Kidney (tissue), 14 donors: ENCODE data around the gene ARL6IP1. TPM values are rescaled to one million over a fixed set of nuclear protein-coding genes. Genes with fewer than 3 reads are reported as not detected.

Experiments
- DNase-seq, 5 donors: peaks; one replicate each; pipeline ENCODE4 v3.0.0-alpha.2; 2013 to 2020
- FAIRE-seq: peaks from 2 replicates; lab custom pipeline; 2012; peaks lifted over from hg19 to GRCh38; lab: Jason Lieb, UNC
- H3K27ac ChIP-seq, 2 donors: one replicate each; pipeline ENCODE4 v1.7.0; 2013; ENCODE audit warnings: low read depth in 2 of 2, low read length in 2 of 2, inconsistent platforms in 1 of 2
- H3K27me3 ChIP-seq: one replicate; pipeline ENCODE4 v1.7.1; 2013; ENCODE audit warnings: low read length, inconsistent platforms; ENCODE audit not compliant: control insufficient read depth, insufficient read depth
- H3K36me3 ChIP-seq, 3 donors: one replicate each; pipeline versions ENCODE4 v1.7.0 to v1.7.1; 2013; ENCODE audit warnings: low read length in 3 of 3, control low read depth in 1 of 3, inconsistent platforms in 1 of 3; ENCODE audit not compliant: insufficient read depth in 3 of 3, control insufficient read depth in 2 of 3
- H3K4me1 ChIP-seq, 3 donors: one replicate each; pipeline versions ENCODE4 v1.7.0 to v1.7.1; 2013; ENCODE audit warnings: low read length in 3 of 3, inconsistent platforms in 1 of 3, low read depth in 1 of 3; ENCODE audit not compliant: control insufficient read depth in 2 of 3, insufficient read depth in 2 of 3
- H3K4me3 ChIP-seq, 3 donors: one replicate each; pipeline versions ENCODE4 v1.7.0 to v1.8.1; 2013; ENCODE audit warnings: low read length in 3 of 3, control low read depth in 1 of 3, inconsistent platforms in 1 of 3
- H3K9ac ChIP-seq, 3 donors: one replicate each; pipeline versions ENCODE4 v1.7.0 to v1.7.1; 2013; ENCODE audit warnings: low read length in 3 of 3, control low read depth in 1 of 3, inconsistent platforms in 1 of 3
- H3K9me3 ChIP-seq, 3 donors: one replicate each; pipeline versions ENCODE4 v1.7.0 to v1.7.1; 2013; ENCODE audit warnings: low read length in 3 of 3, control low read depth in 1 of 3, inconsistent platforms in 1 of 3; ENCODE audit not compliant: control insufficient read depth in 2 of 3, insufficient read depth in 1 of 3
- CTCF ChIP-seq: IDR thresholded peaks from 3 replicates; pipeline ENCODE4 v1.5.1; 2012; ENCODE audit warnings: mild to moderate bottlenecking, moderate library complexity, borderline replicate concordance; ENCODE audit not compliant: insufficient read depth; ENCODE audit errors: extremely low read depth
- intact Hi-C: fragments of 100-400 bp; cut with DNase I; formaldehyde crosslinking; loops from one replicate; pipeline ENCODE4 v1.11.1; 2022
- polyA plus RNA-seq: library from polyadenylated mRNA; stranded (reverse); fragments of 350-450 nt; fragmentation: Illumina TruSeq; extraction: RNeasy Lipid Tissue Mini Kit (QIAGEN cat#74804); gene quantifications from one replicate; pipeline ENCODE4 v1.2.3, GENCODE V29; 2014; ENCODE audit warnings: low read depth, low replicate concordance; ENCODE audit not compliant: insufficient read depth
- total RNA-seq: library from RNA; stranded (reverse); fragmentation: NEBNext Ultra II Directional; extraction: Animal tissue kit (Norgen Biotek cat#: 25700); gene quantifications from one replicate; pipeline ENCODE4 v1.2.1, GENCODE V29; 2021
- donor health status: control.
- donor health status: control.
- donor health status: control.
- donor health status: control.
- donor health status: control.
- donor health status: DM: yes; HTN: yes; CAD: no.
- donor health status: Normal renal cell carcinoma (clear cell type).

The ARL6IP1 gene
- total and polyA plus RNA-seq, 2 donors from 2014 or later: 99.5 to 107 TPM

DNA sequence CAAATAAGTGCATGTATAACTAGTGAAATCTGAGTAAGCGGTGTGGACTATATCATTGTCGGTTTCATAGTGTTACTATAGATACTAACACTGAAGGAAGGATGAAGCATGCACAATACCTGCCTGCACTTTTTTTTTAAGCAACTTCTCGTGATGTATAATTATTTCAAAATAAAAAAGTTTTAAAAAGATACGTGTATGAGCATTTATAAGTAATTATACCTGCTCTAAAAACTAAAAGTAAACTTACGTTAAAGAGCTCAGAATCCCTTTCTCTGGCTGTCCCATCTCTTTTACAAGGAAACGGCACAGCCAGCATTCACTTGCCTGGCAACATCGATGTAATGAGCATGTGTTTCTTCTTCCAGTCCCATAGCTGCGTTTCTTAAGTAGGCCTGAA lies 31.3 kb upstream of the ARL6IP1 start:
- peaks cover 0 to 2% (median 0%) of the 10 kb centered on the region in 3 donors for H3K4me1 ChIP-seq
- no peak overlapping the region for H3K4me3 ChIP-seq
- H3K36me3 ChIP-seq: peaks cover 24 to 83% (median 73%) of the 10 kb centered on the region in 3 donors
- no peak for TF ChIP-seq CTCF
- no peak overlapping the region for H3K27ac ChIP-seq
- intact Hi-C loops: no loop called here
- no peaks in the 10 kb centered on the region for H3K9me3 ChIP-seq
- DNase-seq (no peak), FAIRE-seq (no peak)
- no peaks in the 10 kb centered on the region for H3K27me3 ChIP-seq
- no peak overlapping the region for H3K9ac ChIP-seq

DNA sequence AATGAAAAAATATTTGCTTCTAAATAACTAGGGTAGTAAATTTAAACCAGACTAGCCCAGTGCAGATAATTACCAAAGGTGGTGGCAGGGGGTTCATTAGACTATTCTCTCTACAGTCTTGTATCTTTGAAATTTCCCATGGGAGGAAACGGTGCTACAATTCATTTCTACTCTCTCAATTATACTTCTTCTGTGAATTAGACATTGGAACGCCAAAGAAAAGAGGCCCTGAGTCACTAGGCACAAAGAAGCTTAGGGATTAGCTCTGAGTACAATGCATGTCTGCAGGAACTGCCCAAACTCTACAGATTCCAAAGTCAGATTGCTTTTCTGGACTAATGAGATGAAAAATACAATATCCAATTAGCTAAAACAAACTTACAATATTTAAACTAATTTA lies 30.7 kb upstream of the ARL6IP1 start:
- Histone ChIP-seq H3K9ac (no peak overlapping the region), H3K27me3 (no peaks in the 10 kb centered on the region), H3K27ac (no peak overlapping the region), H3K9me3 (no peaks in the 10 kb centered on the region), H3K36me3 (peaks cover 21 to 77% (median 67%) of the 10 kb centered on the region in 3 donors), H3K4me1 (peaks cover 0 to 2% (median 0%) of the 10 kb centered on the region in 3 donors), H3K4me3 (no peak overlapping the region)
- TF ChIP-seq CTCF: no peak
- FAIRE-seq (no peak), DNase-seq (no peak)
- intact Hi-C loops: no loop called here

- intact Hi-C loops: no loop called here
- Histone ChIP-seq H3K4me3 (no peak overlapping the region), H3K27me3 (no peaks in the 10 kb centered on the region), H3K9ac (no peak overlapping the region), H3K9me3 (no peaks in the 10 kb centered on the region), H3K27ac (no peak overlapping the region), H3K4me1 (no peaks in the 10 kb centered on the region), H3K36me3 (peaks cover 13 to 50% (median 47%) of the 10 kb centered on the region in 3 donors)
- DNase-seq (no peak), FAIRE-seq (no peak)
- no peak for TF ChIP-seq CTCF
Observed at GRCh38 chr16:18829251-18829650, 27.9 kb upstream of the ARL6IP1 start.

- no peak for FAIRE-seq
- intact Hi-C loops: no loop called here
Observed at GRCh38 chr16:18827890-18828289, 26.5 kb upstream of the ARL6IP1 start.

More at GRCh38 chr16:18827890-18828289, 26.5 kb upstream of the ARL6IP1 start:
- no peaks in the 10 kb centered on the region for H3K9me3 ChIP-seq
- no peak for TF ChIP-seq CTCF
- H3K4me1 ChIP-seq: no peaks in the 10 kb centered on the region
- DNase-seq: no peak
- H3K9ac ChIP-seq: no peak overlapping the region
- peaks cover 13 to 42% (median 39%) of the 10 kb centered on the region in 3 donors for H3K36me3 ChIP-seq
- H3K4me3 ChIP-seq: no peak overlapping the region
- H3K27ac ChIP-seq: no peak overlapping the region
- no peaks in the 10 kb centered on the region for H3K27me3 ChIP-seq
